Ovary (tissue), 9 donors: Measurements from ENCODE around the gene PDK2. TPM values are rescaled to one million over a fixed set of nuclear protein-coding genes. Genes with fewer than 3 reads are reported as not detected.

Experiments used
- DNase-seq, 5 donors: peaks; one replicate each; pipeline ENCODE4 v3.0.0-alpha.2; 2019 to 2020
- H3K27ac ChIP-seq, 2 donors: fragments of 200-600 bp; one replicate each; pipeline versions ENCODE4 v1.5.1 to v1.8.0; 2019 to 2022
- H3K27me3 ChIP-seq: fragments of 200-600 bp; one replicate; pipeline ENCODE4 v1.8.0; 2022
- H3K36me3 ChIP-seq: fragments of 200-600 bp; sonication (generic); one replicate; pipeline ENCODE4 v1.5.1; 2019
- H3K4me1 ChIP-seq: one replicate; pipeline ENCODE4 v1.8.1; 2013; ENCODE audit warnings: mild to moderate bottlenecking, moderate library complexity; ENCODE audit not compliant: insufficient read depth
- H3K4me3 ChIP-seq: fragments of 200-600 bp; sonication (generic); one replicate; pipeline ENCODE4 v1.5.1; 2017
- H3K9me3 ChIP-seq, 2 donors: fragments of 200-600 bp in 1 of 2; sonication (generic) in 1 of 2; one replicate each; pipeline versions ENCODE4 v1.5.1 to v1.8.1; 2013 to 2019; ENCODE audit warnings: mild to moderate bottlenecking in 1 of 2, moderate library complexity in 1 of 2
- CTCF ChIP-seq, 3 donors: fragments of 450-650 bp in 2 of 3; fragments of 200-600 bp in 1 of 3; IDR thresholded peaks; one replicate each; pipeline versions ENCODE4 v1.5.1 to v1.8.0; 2016 to 2022; ENCODE audit warnings: antibody characterized with exemption in 3 of 3, mild to moderate bottlenecking in 1 of 3
- EP300 ChIP-seq: sonication (generic); formaldehyde crosslinking; IDR thresholded peaks from one replicate; pipeline ENCODE4 v1.6.1; 2017; ENCODE audit warnings: antibody characterized with exemption
- POLR2A ChIP-seq: fragments of 450-650 bp; IDR thresholded peaks from one replicate; pipeline ENCODE4 v1.6.1; 2017; ENCODE audit warnings: antibody characterized with exemption, mild to moderate bottlenecking, moderate library complexity
- WGBS, 3 donors: extraction: QIAGEN DNeasy Blood & Tissue Kit in 1 of 3; methylation state at CpG; one replicate each; pipeline versions ENCODE4 v1.1.5 to v1.1.7; 2013 to 2017; 5-methylcytosine and 5-hydroxymethylcytosine counted together
- intact Hi-C, 4 donors: fragments of 100-400 bp; cut with DNase I; formaldehyde crosslinking; loops; one replicate each; pipeline versions ENCODE4 v1.11.0 to v1.15.1; 2022 to 2023
- polyA plus RNA-seq, 2 donors: library from polyadenylated mRNA; stranded (reverse); fragments of 200-250 nt in 1 of 2; fragments of 350-450 nt in 1 of 2; fragmentation: Illumina TruSeq in 1 of 2; extraction: RNeasy Lipid Tissue Mini Kit (QIAGEN cat#74804) in 1 of 2; gene quantifications; one replicate each; pipeline ENCODE4 v1.2.3, GENCODE V29; 2013 to 2014
- total RNA-seq, 7 donors: library from RNA; depleted of rRNA in 2 of 7; stranded (reverse); fragments of >200 nt in 2 of 7; fragmentation: NEBNext Ultra II Directional in 3 of 7; extraction: Animal tissue kit (Norgen Biotek cat#: 25700) in 3 of 7; gene quantifications; one replicate each; pipeline versions ENCODE4 v1.1.0 to v1.2.4, GENCODE V29; 2016 to 2023
- donor health status: DM: no; HTN: no; CAD: no; lungs with moderate emphysema.
- donor health status: DM: no; HTN: no; CAD: no.
- donor health status: Bipolar disorder and iron deficiency.
- donor health status: DM: yes; HTN: yes; CAD: no.
- donor health status: DM: no; HTN: no; CAD: no.
- donor health status: DM: yes; HTN: yes; CAD: no.

Gene PDK2
- total and polyA plus RNA-seq, 9 donors, result 36.5 to 83.2 (median 54.7) TPM

GRCh38 chr17:50088952-50089825 is 6.0 kb upstream of the PDK2 start:
- no peaks in the 10 kb centered on the region for H3K4me1 ChIP-seq
- H3K27ac ChIP-seq, result no peak overlapping the region
- H3K4me3 ChIP-seq, result no peak overlapping the region
- H3K36me3 ChIP-seq, result no peaks in the 10 kb centered on the region
- TF ChIP-seq EP300 (no peak), CTCF (IDR thresholded peaks at IDR 0.05) (no peak), POLR2A (no peak)
- no peak for DNase-seq
- intact Hi-C loops, result loop anchor here in 3 of 4 donors (2.0 to 5.0 kb wide), 2 partner anchors 62 kb away; no protein-coding TSS in a partner anchor
- WGBS, 3 donors, result 75 to 78% (median 77%) methylated on average over 25 of the region's 25 CpGs
- no peaks in the 10 kb centered on the region for H3K9me3 ChIP-seq
- no peaks in the 10 kb centered on the region for H3K27me3 ChIP-seq

GRCh38 chr17:50090071-50090470 is 5.1 kb upstream of the PDK2 start:
- no peak for DNase-seq
- no peaks in the 10 kb centered on the region for H3K36me3 ChIP-seq
- H3K9me3 ChIP-seq, result no peaks in the 10 kb centered on the region
- TF ChIP-seq CTCF (IDR thresholded peaks at IDR 0.05) (no peak), EP300 (no peak), POLR2A (no peak)
- intact Hi-C loops, result loop anchor here in 3 of 4 donors (5.0 to 10.0 kb wide), 3 partner anchors 185 to 207 kb away; partner anchors contain the start of gene TMEM92 (in 1 of the 3)
- H3K27me3 ChIP-seq, result no peaks in the 10 kb centered on the region
- H3K4me3 ChIP-seq, result no peak overlapping the region
- no peak overlapping the region for H3K27ac ChIP-seq
- no peaks in the 10 kb centered on the region for H3K4me1 ChIP-seq
- WGBS, 3 donors, result 70 to 75% (median 71%) methylated on average over 6 of the region's 6 CpGs

GRCh38 chr17:50090971-50091917 is 3.9 kb upstream of the PDK2 start:
- TF ChIP-seq POLR2A, result no peak
- no peak for TF ChIP-seq EP300
- Histone ChIP-seq H3K4me1 (peaks cover 2% of the 10 kb centered on the region), H3K27me3 (no peaks in the 10 kb centered on the region), H3K9me3 (no peaks in the 10 kb centered on the region), H3K36me3 (no peaks in the 10 kb centered on the region), H3K27ac (no peak overlapping the region), H3K4me3 (no peak overlapping the region)
- intact Hi-C loops, result loop anchor here in 3 of 4 donors (5.0 to 10.0 kb wide), 3 partner anchors 184 to 206 kb away; partner anchors contain the start of gene TMEM92 (in 1 of the 3)
- DNase-seq, result no peak
- WGBS, 3 donors, result 69 to 77% (median 76%) methylated on average over 15 of the region's 15 CpGs

- Histone ChIP-seq H3K9me3 (no peaks in the 10 kb centered on the region), H3K36me3 (no peaks in the 10 kb centered on the region), H3K4me3 (no peak overlapping the region), H3K27me3 (no peaks in the 10 kb centered on the region), H3K27ac (no peak overlapping the region), H3K4me1 (peaks cover 6% of the 10 kb centered on the region)
- DNase-seq, result no peak
- intact Hi-C loops, result loop anchor here in 3 of 4 donors (5.0 to 10.0 kb wide), 3 partner anchors 183 to 205 kb away; partner anchors contain the start of gene TMEM92 (in 1 of the 3)
- 64 to 74% (median 65%) methylated on average over 2 of the region's 2 CpGs for WGBS, 3 donors
- TF ChIP-seq CTCF (IDR thresholded peaks at IDR 0.05) (no peak), POLR2A (no peak), EP300 (no peak)
Observed at GRCh38 chr17:50091918-50092285, 3.2 kb upstream of the PDK2 start.
